Erythroblast (primary cell): ENCODE data around the gene HRH3.

Experiments used
- GATA1 ChIP-seq: IDR thresholded peaks from 2 replicates; pipeline ENCODE4 v1.6.1; 2011; ENCODE audit warnings: low read depth, mild to moderate bottlenecking, control low read depth, low read length, moderate library complexity
- POLR2A ChIP-seq: IDR thresholded peaks from 2 replicates; pipeline ENCODE4 v1.6.1; 2011; ENCODE audit warnings: mild to moderate bottlenecking, low read length

GRCh38 chr20:62219101-62219991 is 732 bp downstream of the HRH3 start:
- TF ChIP-seq POLR2A (no peak), GATA1 (no peak)
